Measurements from ENCODE around the gene LY6G6F.

LY6G6F gene

GRCh38 chr6:31665501-31666336 is 40.9 kb upstream of the LY6G6F start, which contains the start of gene CSNK2B:
Gene CSNK2B (plus strand): TSS chr6:31666080. CDS start chr6:31666832, 752 bp downstream.
- peak; percentile 91 for DNase-seq (ENCODE audit: low read depth)
- peak; percentile 15 for TF ChIP-seq CTCF (conservative IDR thresholded peaks at IDR 0.05; ENCODE audit: low read depth, low read length)
- H3K4me3 ChIP-seq (ENCODE audit: low read length): peak within 1 kb of the TSS; percentile 94

- peak overlapping the region; percentile 94 for H3K4me3 ChIP-seq (ENCODE audit: low read length)
- no peak for DNase-seq (ENCODE audit: low read depth)
- TF ChIP-seq CTCF (conservative IDR thresholded peaks at IDR 0.05; ENCODE audit: low read depth, low read length): no peak
Observed at GRCh38 chr6:31666337-31666965, 40.2 kb upstream of the LY6G6F start.

- TF ChIP-seq CTCF (conservative IDR thresholded peaks at IDR 0.05; ENCODE audit: low read depth, low read length): no peak
- H3K4me3 ChIP-seq (ENCODE audit: low read length): no peak within 1 kb of the TSS
- DNase-seq (ENCODE audit: low read depth): no peak
Observed at GRCh38 chr6:31669676-31670075, 37.0 kb upstream of the LY6G6F start, which contains the start of gene LY6G5B. Gene LY6G5B (plus strand): TSS chr6:31669976. CDS start chr6:31670951, 975 bp downstream.

- DNase-seq (ENCODE audit: low read depth): no peak
- TF ChIP-seq CTCF (conservative IDR thresholded peaks at IDR 0.05; ENCODE audit: low read depth, low read length): no peak
- H3K4me3 ChIP-seq (ENCODE audit: low read length): no peak overlapping the region
Observed at GRCh38 chr6:31676322-31676903, 30.3 kb upstream of the LY6G6F start.

- no peak for DNase-seq (ENCODE audit: low read depth)
- TF ChIP-seq CTCF (conservative IDR thresholded peaks at IDR 0.05; ENCODE audit: low read depth, low read length): no peak
- no peak overlapping the region for H3K4me3 ChIP-seq (ENCODE audit: low read length)
Observed at GRCh38 chr6:31676904-31677303, 29.8 kb upstream of the LY6G6F start.

- no peak for TF ChIP-seq CTCF (conservative IDR thresholded peaks at IDR 0.05; ENCODE audit: low read depth, low read length)
- H3K4me3 ChIP-seq (ENCODE audit: low read length): no peak overlapping the region
- DNase-seq (ENCODE audit: low read depth): no peak
Observed at GRCh38 chr6:31677955-31678354, 28.7 kb upstream of the LY6G6F start.

All from retinal pigment epithelial cell (primary cell).